Adipocyte (in vitro differentiated cells): ENCODE data around the gene TEX2.

Experiments used
- DNase-seq: peaks from one replicate; pipeline ENCODE4 v3.0.0-alpha.2; 2015; ENCODE audit warnings: low read depth
- H3K27me3 ChIP-seq: replicated peaks from 2 replicates; pipeline ENCODE4 v1.7.0; 2013; ENCODE audit warnings: mild to moderate bottlenecking, low read length, moderate library complexity; ENCODE audit not compliant: control insufficient read depth, insufficient read depth
- H3K36me3 ChIP-seq: 2 replicates; pipeline ENCODE4 v1.7.0; 2013; ENCODE audit warnings: low read length, mild to moderate bottlenecking, moderate library complexity; ENCODE audit not compliant: control insufficient read depth, insufficient read depth, severe bottlenecking
- H3K4me1 ChIP-seq: 2 replicates; pipeline ENCODE4 v1.7.0; 2013; ENCODE audit warnings: mild to moderate bottlenecking, low read length, moderate library complexity; ENCODE audit not compliant: control insufficient read depth, insufficient read depth
- H3K4me3 ChIP-seq: 2 replicates; pipeline ENCODE4 v1.7.0; 2013; ENCODE audit warnings: mild to moderate bottlenecking, low read length, moderate library complexity
- H3K9ac ChIP-seq: 2 replicates; pipeline ENCODE4 v1.7.0; 2013; ENCODE audit warnings: mild to moderate bottlenecking, low read length, moderate library complexity
- H3K9me3 ChIP-seq: 2 replicates; pipeline ENCODE4 v1.7.0; 2013; ENCODE audit warnings: mild to moderate bottlenecking, low read length, moderate library complexity; ENCODE audit not compliant: control insufficient read depth

Gene TEX2

GRCh38 chr17:64262198-64262999 is 661 bp downstream of the TEX2 start:
- Histone ChIP-seq H3K27me3 (peaks cover 4% of the 10 kb centered on the region), H3K9me3 (no peaks in the 10 kb centered on the region), H3K4me1 (peaks cover 32% of the 10 kb centered on the region), H3K9ac (peak overlapping the region; percentile 88), H3K4me3 (peak overlapping the region; percentile 84), H3K36me3 (no peaks in the 10 kb centered on the region)
- peak; percentile 75 for DNase-seq

- Histone ChIP-seq H3K9ac (peak overlapping the region; percentile 88), H3K4me3 (peak overlapping the region; percentile 84), H3K4me1 (peaks cover 32% of the 10 kb centered on the region), H3K27me3 (no peaks in the 10 kb centered on the region), H3K36me3 (no peaks in the 10 kb centered on the region), H3K9me3 (no peaks in the 10 kb centered on the region)
- peak; percentile 7 for DNase-seq
Measured at GRCh38 chr17:64261417-64262145, 1.5 kb downstream of the TEX2 start.

- no peaks in the 10 kb centered on the region for H3K27me3 ChIP-seq
- H3K4me1 ChIP-seq = peaks cover 32% of the 10 kb centered on the region
- no peaks in the 10 kb centered on the region for H3K9me3 ChIP-seq
- peak overlapping the region; percentile 84 for H3K4me3 ChIP-seq
- peak; percentile 45 for DNase-seq
- no peaks in the 10 kb centered on the region for H3K36me3 ChIP-seq
- H3K9ac ChIP-seq = peak overlapping the region; percentile 88
Measured at GRCh38 chr17:64260886-64261285, 2.2 kb downstream of the TEX2 start.

GRCh38 chr17:64259922-64260321 is 3.1 kb downstream of the TEX2 start:
- peaks cover 32% of the 10 kb centered on the region for H3K4me1 ChIP-seq
- H3K36me3 ChIP-seq = no peaks in the 10 kb centered on the region
- no peaks in the 10 kb centered on the region for H3K9me3 ChIP-seq
- no peaks in the 10 kb centered on the region for H3K27me3 ChIP-seq
- peak; percentile 74 for DNase-seq
- no peak overlapping the region for H3K9ac ChIP-seq
- peak overlapping the region; percentile 84 for H3K4me3 ChIP-seq

GRCh38 chr17:64259426-64259825 is 3.6 kb downstream of the TEX2 start:
- DNase-seq = no peak
- Histone ChIP-seq H3K4me1 (peaks cover 32% of the 10 kb centered on the region), H3K9me3 (no peaks in the 10 kb centered on the region), H3K27me3 (no peaks in the 10 kb centered on the region), H3K36me3 (no peaks in the 10 kb centered on the region), H3K4me3 (no peak overlapping the region), H3K9ac (no peak overlapping the region)

- H3K9ac ChIP-seq = no peak overlapping the region
- no peaks in the 10 kb centered on the region for H3K27me3 ChIP-seq
- peaks cover 31% of the 10 kb centered on the region for H3K4me1 ChIP-seq
- H3K9me3 ChIP-seq = no peaks in the 10 kb centered on the region
- H3K36me3 ChIP-seq = no peaks in the 10 kb centered on the region
- no peak overlapping the region for H3K4me3 ChIP-seq
- no peak for DNase-seq
Measured at GRCh38 chr17:64256913-64257807, 5.9 kb downstream of the TEX2 start.

GRCh38 chr17:64255764-64256163 is 7.3 kb downstream of the TEX2 start:
- no peak overlapping the region for H3K4me3 ChIP-seq
- no peaks in the 10 kb centered on the region for H3K9me3 ChIP-seq
- no peaks in the 10 kb centered on the region for H3K27me3 ChIP-seq
- H3K4me1 ChIP-seq = peaks cover 17% of the 10 kb centered on the region
- no peaks in the 10 kb centered on the region for H3K36me3 ChIP-seq
- H3K9ac ChIP-seq = no peak overlapping the region
- no peak for DNase-seq

- no peak for DNase-seq
- Histone ChIP-seq H3K4me1 (peaks cover 7% of the 10 kb centered on the region), H3K36me3 (no peaks in the 10 kb centered on the region), H3K4me3 (no peak overlapping the region), H3K9ac (no peak overlapping the region), H3K9me3 (no peaks in the 10 kb centered on the region), H3K27me3 (no peaks in the 10 kb centered on the region)
Measured at GRCh38 chr17:64254755-64255154, 8.3 kb downstream of the TEX2 start.

- Histone ChIP-seq H3K4me1 (peaks cover 3% of the 10 kb centered on the region), H3K36me3 (no peaks in the 10 kb centered on the region), H3K27me3 (no peaks in the 10 kb centered on the region), H3K9me3 (no peaks in the 10 kb centered on the region), H3K9ac (no peak overlapping the region), H3K4me3 (no peak overlapping the region)
- DNase-seq = no peak
Measured at GRCh38 chr17:64253470-64253869, 9.6 kb downstream of the TEX2 start.

- Histone ChIP-seq H3K9me3 (no peaks in the 10 kb centered on the region), H3K4me1 (peaks cover 3% of the 10 kb centered on the region), H3K27me3 (no peaks in the 10 kb centered on the region), H3K9ac (no peak overlapping the region), H3K36me3 (no peaks in the 10 kb centered on the region), H3K4me3 (no peak overlapping the region)
- peak; percentile 36 for DNase-seq
Measured at GRCh38 chr17:64252831-64253230, 10.2 kb downstream of the TEX2 start.
